Chondrocyte (in vitro differentiated cells): ENCODE data around the gene FRMD4B. TPM values are rescaled to one million over a fixed set of nuclear protein-coding genes. Genes with fewer than 3 reads are reported as not detected.

ENCODE experiments used
- DNase-seq: peaks from one replicate; pipeline ENCODE4 v3.0.0; 2021; ENCODE audit warnings: mixed read lengths, low spot score
- H3K27ac Mint-ChIP-seq: one replicate; pipeline ENCODE4 v1.8.0; 2021; ENCODE audit warnings: mild to moderate bottlenecking, moderate library complexity, mixed read lengths; ENCODE audit not compliant: unreplicated experiment
- H3K27me3 Mint-ChIP-seq: 2 replicates; pipeline ENCODE4 v1.8.0; 2021; ENCODE audit warnings: low read depth, mixed read lengths
- H3K36me3 Mint-ChIP-seq: 2 replicates; pipeline ENCODE4 v1.8.0; 2021; ENCODE audit warnings: low read depth, mixed read lengths
- H3K4me1 Mint-ChIP-seq: 2 replicates; pipeline ENCODE4 v1.8.0; 2021; ENCODE audit warnings: low read depth, mild to moderate bottlenecking, mixed read lengths
- H3K4me3 Mint-ChIP-seq: one replicate; pipeline ENCODE4 v1.8.0; 2021; ENCODE audit warnings: mild to moderate bottlenecking, moderate library complexity, mixed read lengths; ENCODE audit not compliant: unreplicated experiment
- H3K9me3 Mint-ChIP-seq: 2 replicates; pipeline ENCODE4 v1.8.0; 2021; ENCODE audit warnings: low read depth, mixed read lengths
- total RNA-seq: library from RNA; stranded (reverse); gene quantifications from 3 replicates; pipeline ENCODE4 v1.2.1, GENCODE V29; 2021
- TF ChIP-seq, protein P1 (sequence below): fragments of 200-600 bp; sonication (generic); IDR thresholded peaks from 2 replicates; pipeline ENCODE4 v1.5.0; 2021; ENCODE audit warnings: antibody characterized with exemption, mild to moderate bottlenecking, moderate library complexity

The FRMD4B gene
- total RNA-seq, 1 donor from 2014 or later, result 4.1 TPM

DNA sequence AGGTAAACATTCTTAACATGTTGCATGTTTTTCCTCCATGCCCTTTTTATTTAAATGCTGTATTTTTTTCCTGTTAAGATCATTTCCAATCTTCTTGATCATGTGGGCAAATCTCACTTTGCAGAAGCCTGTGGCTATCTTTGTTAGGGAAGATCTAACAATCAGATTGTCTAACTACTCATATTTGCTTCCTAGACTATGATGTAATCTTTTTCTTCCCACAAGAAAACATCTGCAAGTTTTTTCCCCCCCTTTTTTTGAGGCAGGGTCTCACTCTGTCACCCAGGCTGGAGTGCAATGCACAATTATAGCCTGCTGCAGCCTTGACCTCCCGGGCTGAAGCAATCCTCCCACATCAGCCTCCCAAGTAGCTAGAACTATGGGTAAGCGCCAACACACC lies 248.5 kb downstream of the FRMD4B start:
- H3K4me3 Mint-ChIP-seq, result no peak overlapping the region
- no peak overlapping the region for H3K27ac Mint-ChIP-seq
- no peaks in the 10 kb centered on the region for H3K27me3 Mint-ChIP-seq
- H3K4me1 Mint-ChIP-seq, result peaks cover 4% of the 10 kb centered on the region
- H3K9me3 Mint-ChIP-seq, result no peaks in the 10 kb centered on the region
- no peak for DNase-seq
- no peaks in the 10 kb centered on the region for H3K36me3 Mint-ChIP-seq
- TF ChIP-seq, protein P1, sequence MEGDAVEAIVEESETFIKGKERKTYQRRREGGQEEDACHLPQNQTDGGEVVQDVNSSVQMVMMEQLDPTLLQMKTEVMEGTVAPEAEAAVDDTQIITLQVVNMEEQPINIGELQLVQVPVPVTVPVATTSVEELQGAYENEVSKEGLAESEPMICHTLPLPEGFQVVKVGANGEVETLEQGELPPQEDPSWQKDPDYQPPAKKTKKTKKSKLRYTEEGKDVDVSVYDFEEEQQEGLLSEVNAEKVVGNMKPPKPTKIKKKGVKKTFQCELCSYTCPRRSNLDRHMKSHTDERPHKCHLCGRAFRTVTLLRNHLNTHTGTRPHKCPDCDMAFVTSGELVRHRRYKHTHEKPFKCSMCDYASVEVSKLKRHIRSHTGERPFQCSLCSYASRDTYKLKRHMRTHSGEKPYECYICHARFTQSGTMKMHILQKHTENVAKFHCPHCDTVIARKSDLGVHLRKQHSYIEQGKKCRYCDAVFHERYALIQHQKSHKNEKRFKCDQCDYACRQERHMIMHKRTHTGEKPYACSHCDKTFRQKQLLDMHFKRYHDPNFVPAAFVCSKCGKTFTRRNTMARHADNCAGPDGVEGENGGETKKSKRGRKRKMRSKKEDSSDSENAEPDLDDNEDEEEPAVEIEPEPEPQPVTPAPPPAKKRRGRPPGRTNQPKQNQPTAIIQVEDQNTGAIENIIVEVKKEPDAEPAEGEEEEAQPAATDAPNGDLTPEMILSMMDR, result no peak

DNA sequence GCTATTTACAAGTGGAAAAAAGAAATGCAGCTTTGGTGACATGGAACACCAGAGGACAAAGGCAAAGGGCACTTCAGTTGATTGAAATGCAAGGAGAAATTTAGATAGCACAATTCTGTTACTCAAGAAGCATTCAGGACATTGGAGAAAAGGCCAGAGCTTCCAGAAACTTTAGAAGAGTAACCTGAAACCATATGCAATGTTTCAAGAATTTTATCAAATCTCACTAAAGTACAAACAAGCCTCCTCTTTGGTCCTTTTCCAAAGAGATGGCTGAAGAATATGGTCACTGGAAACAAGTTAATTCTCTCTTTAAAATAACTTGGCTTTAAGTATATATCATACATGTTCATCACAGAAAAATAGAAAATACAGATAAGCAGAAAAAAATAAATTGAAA lies 248.9 kb downstream of the FRMD4B start:
- Mint-ChIP-seq H3K27me3 (no peaks in the 10 kb centered on the region), H3K4me1 (peaks cover 1% of the 10 kb centered on the region), H3K9me3 (no peaks in the 10 kb centered on the region), H3K4me3 (no peak overlapping the region), H3K36me3 (no peaks in the 10 kb centered on the region), H3K27ac (no peak overlapping the region)
- TF ChIP-seq, protein P1, result no peak
- no peak for DNase-seq

DNA sequence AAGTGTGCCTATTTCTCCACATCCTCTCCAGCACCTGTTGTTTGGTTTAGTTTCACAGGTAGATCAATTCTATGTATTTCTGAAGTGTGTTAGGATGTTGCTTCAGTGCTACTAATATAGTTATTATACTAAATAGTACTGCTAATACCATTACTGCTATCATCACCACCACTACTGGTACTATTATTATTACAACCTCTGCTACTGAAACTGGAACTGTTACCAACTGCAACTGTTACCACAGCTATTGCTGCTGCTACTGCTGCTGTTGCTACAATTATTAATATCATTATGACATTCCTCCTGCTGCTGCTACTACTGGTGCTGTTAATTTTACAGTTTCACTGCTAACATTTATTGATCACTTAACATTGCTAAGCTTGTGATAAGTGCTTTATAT lies 255.2 kb downstream of the FRMD4B start:
- Mint-ChIP-seq H3K9me3 (no peaks in the 10 kb centered on the region), H3K36me3 (no peaks in the 10 kb centered on the region), H3K4me1 (no peaks in the 10 kb centered on the region), H3K27me3 (no peaks in the 10 kb centered on the region), H3K27ac (no peak overlapping the region), H3K4me3 (no peak overlapping the region)
- no peak for DNase-seq
- TF ChIP-seq, protein P1, result no peak

DNA sequence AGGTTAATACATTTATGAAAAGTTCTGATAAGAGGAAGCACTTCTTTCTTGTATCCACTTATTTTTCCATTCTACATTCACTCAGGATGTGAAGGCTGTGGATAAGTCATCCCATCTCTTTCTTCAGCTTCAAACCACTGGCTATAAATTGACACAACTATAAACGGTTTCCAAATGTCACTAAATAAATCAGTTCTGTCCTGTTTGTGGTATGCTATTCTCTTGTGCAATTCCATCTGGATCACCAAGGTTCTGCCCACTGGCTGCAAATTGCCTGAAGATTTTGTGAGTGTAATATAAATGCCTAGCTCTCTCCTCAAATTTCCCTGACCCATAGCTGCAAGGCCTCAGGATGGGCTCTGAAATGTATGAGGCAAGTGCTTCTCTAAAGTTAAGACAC lies 256.4 kb downstream of the FRMD4B start:
- Mint-ChIP-seq H3K27me3 (no peaks in the 10 kb centered on the region), H3K4me3 (no peak overlapping the region), H3K4me1 (no peaks in the 10 kb centered on the region), H3K27ac (no peak overlapping the region), H3K36me3 (no peaks in the 10 kb centered on the region), H3K9me3 (no peaks in the 10 kb centered on the region)
- TF ChIP-seq, protein P1, result no peak
- DNase-seq, result no peak

DNA sequence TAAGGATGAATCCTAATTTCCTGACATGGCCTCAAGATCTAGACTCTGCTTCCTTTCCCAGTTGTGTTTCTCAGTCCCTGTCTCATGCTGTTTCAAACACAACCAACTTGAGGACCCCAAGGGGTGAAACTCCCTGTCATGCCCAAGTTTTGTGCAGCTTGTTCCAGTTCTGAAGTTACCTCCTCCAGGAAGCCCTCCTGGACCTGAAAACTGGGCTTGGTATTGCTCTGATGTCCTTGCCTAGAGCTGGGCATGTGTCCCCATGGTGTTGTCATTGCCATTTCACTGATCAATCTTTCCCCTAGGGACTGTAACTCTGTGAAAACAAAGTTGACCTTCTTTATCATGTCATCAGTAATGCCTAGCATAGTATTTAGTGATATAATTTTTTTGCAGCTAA lies 257.4 kb downstream of the FRMD4B start:
- H3K36me3 Mint-ChIP-seq, result no peaks in the 10 kb centered on the region
- H3K9me3 Mint-ChIP-seq, result no peaks in the 10 kb centered on the region
- TF ChIP-seq, protein P1, result no peak
- no peaks in the 10 kb centered on the region for H3K4me1 Mint-ChIP-seq
- no peak overlapping the region for H3K4me3 Mint-ChIP-seq
- H3K27ac Mint-ChIP-seq, result no peak overlapping the region
- H3K27me3 Mint-ChIP-seq, result no peaks in the 10 kb centered on the region
- DNase-seq, result no peak
